Femur (tissue), 1 donor: ENCODE results near the gene DUS3L.

ENCODE experiments used
- DNase-seq: peaks from one replicate; pipeline ENCODE4 v3.0.0-alpha.2; 2017

DUS3L gene, protein sequence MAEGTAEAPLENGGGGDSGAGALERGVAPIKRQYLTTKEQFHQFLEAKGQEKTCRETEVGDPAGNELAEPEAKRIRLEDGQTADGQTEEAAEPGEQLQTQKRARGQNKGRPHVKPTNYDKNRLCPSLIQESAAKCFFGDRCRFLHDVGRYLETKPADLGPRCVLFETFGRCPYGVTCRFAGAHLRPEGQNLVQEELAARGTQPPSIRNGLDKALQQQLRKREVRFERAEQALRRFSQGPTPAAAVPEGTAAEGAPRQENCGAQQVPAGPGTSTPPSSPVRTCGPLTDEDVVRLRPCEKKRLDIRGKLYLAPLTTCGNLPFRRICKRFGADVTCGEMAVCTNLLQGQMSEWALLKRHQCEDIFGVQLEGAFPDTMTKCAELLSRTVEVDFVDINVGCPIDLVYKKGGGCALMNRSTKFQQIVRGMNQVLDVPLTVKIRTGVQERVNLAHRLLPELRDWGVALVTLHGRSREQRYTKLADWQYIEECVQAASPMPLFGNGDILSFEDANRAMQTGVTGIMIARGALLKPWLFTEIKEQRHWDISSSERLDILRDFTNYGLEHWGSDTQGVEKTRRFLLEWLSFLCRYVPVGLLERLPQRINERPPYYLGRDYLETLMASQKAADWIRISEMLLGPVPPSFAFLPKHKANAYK

DNA sequence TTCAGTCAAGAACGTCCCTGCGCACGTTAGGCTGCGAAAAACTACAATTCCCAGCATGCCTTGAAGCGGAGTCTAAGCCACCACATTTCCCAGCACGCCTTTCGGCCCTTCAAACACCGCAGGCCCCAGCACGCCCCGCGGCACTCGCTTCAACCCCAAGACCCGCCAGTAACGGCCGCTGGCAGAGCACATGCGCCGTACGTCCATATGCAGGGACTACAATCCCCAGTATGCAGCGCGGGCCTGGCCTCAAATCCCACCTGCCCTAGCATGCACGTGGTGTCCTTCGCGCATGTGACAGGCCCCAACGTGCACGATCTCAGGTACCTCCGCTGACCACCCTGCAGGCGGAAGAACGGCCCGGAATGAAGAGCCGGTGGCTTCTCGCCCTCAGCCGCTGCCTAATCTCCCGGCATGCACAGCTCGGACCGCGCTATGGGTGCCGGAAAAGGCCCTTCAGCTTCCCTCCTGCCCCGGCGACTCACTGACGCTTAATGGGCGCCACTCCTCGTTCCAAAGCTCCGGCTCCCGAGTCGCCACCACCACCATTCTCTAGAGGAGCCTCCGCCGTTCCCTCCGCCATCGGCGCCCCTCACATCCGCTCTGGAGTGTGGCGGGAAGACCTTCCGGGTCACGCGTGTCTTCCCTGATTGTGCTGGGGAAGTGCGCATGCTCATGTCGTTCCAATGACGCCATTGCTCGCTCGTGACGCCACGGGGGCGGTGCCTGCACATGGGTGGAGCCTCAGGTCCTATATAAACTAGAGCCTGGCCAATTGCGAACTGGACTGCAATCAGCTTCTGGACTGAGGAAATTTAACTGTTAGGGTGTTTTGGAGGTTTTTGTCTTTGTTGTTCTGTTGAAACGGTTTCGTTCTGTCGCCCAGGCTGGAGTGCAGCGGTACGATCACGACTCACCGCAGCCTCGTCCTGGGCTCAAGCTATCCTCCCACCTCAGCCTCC lies at the start of gene DUS3L:
Gene DUS3L (minus strand): TSS at position 605 of the 962 bp plus-strand sequence. CDS start 22 bp downstream, at position 583.
- DNase-seq = peak; percentile 98

DNA sequence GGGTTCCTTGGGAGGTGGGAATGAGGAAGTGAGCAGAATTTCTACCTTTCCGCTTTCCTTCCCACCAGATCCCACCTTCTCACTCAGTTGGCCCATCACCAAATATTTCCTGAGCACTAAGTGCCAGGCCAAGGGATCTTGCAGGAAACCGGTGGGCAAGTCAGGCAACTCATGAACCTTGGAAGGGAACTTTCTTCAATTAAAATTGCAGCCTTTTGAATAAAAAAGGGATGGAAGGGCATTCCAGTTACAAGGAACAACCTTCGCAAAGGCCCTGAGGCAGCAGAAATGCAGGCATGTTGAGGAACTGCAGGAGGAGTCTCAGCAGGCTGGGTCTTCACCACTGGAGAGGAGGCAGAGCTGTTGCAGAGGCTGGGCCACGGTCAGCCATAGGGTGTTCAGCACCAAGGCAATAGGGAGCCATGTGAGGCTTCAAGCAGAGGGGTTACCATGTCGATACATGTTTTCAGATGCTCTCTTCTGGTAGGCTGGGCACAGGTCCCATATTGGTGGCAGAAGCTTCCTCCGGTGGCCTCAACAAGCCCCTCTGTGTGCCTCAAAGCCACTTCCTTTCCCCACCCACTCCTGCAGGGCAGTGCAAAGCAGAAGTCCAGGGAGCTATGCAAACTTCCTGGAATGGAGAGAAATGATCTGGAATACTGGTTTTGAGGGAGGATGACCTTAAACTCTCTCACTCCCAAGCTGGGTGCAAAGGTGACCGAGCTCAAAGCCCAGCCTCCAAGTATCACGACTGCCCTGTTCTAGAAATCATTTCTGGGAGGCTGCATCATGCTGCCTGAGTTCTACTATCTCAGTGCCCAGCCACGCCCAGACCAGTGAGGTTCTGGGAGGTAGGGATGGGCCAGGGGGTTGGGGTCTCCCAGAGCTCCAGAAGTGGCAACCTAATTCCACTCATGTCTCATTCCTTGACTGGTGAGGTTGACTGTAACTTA lies 48.4 kb upstream of the DUS3L start, which contains the start of gene FUT6:
Gene FUT6 (minus strand): TSS at position 638 of the 953 bp plus-strand sequence. CDS start 7,135 bp downstream, outside the sequence.
- DNase-seq = no peak

DNA sequence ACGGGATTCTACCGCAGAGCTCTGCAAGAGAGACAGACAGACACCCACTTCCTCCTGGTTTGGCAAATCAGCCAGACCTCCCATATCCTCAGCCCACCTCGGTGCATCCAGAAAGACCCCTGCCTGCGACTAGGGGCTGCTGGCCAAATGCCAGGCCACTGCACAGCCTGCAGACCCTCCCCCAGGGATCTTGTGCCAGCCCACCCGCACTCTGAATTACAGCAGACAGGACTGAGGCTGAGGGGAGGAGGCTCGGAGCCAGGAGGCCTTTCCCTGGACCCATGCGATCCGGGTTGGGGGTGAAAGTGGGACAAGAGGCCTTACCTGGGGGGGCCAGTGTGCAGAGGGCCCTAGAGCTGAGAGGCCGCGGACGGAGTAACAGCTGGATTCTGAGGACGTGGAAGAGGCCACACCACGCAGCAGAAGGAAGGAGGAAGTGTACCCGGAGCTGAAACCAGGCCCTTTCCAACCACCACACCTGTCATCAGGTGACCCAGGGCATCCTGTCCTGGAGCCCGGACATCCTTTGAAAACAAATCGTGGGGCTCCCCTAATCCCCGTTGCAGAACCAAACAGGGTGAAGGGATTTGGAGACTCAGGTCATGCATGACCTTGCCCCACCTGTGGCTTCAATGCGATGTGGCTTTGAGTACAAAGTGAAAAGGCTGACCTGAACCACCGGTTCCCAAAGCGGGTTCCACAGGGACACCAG lies 47.5 kb upstream of the DUS3L start:
- no peak for DNase-seq

DNA sequence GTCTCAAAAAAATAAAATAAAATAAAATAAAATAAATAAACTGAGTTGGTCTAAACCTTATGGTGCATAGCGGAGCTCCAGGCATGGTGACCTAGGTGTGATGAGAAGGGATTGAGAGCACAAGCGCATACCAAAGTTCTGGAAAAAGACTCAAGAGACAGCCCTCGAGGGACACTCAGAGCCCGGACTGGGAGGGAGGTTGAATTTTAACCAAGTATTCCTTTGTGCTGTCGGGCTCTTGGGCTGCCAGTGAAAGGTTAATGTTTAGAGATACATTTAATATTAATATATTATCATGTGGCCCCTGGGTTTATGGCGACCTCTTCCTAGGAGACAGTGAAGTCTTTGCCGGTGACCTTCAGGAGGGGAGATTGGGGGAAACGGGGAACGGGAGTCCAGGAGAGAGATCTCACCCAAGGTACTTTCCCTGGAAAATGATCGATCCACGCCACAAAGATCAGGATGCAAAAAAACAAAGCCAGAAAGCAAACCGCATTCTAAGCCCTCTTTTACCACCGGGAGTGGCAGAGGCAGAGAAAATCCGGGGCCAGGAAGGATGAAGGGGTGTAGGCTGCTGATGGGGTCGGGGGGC lies 46.9 kb upstream of the DUS3L start:
- no peak for DNase-seq

DNA sequence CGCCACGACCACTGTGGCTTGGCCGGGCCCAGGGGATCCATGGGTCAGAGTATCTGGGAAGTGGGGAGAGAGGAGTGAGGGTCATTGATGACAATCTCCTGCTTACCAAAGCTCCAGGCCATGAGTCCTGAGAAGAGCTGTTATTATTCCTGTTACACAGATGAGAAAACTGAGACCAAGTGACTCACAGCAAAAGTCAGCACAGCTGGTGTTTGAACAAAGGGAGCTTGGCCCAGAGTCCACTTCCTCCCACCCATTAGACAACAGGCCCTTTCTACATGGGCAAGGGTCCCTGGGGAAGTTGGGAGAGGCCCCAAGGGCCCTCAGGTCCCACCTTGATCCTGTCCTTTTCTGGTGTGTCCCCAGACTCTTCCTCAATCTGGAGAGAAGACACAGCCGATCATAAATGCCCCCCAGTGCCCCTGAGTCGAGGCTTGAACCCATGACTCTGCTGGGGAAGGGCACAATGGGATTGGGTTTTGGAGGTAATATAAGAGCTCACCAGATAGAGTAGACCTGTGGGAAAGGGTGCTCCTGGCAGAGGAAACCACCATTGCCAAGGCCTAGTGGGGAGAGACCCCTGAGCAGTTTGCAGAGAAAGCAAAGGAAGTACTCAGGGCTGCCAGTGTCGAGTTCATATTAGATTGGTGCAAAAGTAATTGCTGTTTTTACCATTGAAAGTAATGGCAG lies 41.7 kb upstream of the DUS3L start:
- no peak for DNase-seq

DNA sequence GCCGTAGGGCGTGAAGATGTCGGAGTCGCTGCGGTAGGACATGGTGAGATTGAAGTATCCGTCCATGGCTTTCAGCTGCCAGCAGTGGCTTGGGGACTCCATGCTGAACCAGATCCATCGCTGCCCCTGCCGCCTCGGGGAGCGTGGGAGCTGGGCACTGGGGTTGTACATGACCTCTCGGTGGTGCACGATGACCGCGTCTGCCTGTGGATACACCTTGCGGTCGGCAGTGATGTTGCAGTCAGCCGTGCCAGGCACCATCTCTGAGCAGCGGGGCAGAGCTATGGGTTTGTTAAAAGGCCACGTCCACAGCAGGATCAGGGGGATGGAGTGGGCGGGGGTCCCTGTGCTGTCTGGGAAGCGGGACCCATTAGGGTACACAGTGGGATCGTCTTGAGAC lies 41.1 kb upstream of the DUS3L start:
- no peak for DNase-seq

DNA sequence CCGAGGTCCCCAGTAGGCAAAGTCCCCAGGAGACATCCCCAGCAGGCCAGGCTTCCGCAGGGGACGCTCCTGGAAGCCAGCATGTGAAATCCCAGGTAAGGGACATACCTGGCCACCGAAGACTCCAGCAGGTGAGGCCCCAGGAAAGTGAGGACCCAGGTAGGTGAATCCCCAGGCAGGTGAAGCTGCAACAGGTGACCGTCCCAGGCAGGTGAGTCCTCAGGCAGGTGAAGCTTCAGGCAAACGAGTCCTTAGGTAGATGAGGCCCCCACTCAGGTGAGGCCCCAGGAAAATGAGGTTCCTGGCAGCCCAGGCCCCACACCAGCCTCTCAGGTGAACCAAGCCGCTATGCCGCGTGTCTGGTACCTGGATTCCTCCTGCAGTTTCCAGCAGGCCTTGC lies 40.2 kb upstream of the DUS3L start:
- no peak for DNase-seq

DNA sequence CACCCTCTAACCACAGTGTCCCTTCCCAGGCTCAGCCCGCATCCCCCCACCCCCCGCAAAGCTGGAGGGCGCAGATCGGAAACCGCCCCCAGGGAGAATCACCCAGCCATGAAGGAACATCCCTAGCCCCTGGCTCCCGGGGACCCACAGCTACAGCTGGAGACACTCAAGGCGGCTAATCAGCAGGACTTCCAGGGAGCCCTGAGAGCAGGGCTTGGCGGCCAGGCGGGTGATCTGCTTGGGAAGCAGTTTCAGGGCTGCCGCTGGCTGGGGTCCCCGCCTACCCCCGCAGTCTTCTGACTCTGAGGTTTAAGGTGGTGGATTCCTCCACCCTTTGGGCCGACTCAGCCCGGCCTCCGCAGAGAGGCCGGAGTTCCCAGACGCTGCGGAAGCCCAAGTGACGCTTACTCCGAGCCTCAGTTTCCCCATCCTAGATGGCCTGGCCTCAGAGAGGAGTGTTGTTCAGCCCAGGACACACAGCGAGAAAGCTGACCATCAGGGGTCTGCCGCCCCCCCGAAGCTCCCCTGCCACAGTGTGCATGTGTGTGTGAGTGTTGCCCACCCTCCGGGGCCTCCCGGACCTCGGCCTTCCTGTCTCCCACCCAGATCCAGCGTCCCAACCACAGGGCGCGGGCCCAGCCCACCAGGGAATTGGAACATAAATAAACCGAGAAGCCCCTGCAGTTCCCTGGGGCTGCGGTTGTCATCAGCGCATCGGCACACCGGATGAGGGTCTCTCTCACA lies 38.8 kb upstream of the DUS3L start:
- no peak for DNase-seq

DNA sequence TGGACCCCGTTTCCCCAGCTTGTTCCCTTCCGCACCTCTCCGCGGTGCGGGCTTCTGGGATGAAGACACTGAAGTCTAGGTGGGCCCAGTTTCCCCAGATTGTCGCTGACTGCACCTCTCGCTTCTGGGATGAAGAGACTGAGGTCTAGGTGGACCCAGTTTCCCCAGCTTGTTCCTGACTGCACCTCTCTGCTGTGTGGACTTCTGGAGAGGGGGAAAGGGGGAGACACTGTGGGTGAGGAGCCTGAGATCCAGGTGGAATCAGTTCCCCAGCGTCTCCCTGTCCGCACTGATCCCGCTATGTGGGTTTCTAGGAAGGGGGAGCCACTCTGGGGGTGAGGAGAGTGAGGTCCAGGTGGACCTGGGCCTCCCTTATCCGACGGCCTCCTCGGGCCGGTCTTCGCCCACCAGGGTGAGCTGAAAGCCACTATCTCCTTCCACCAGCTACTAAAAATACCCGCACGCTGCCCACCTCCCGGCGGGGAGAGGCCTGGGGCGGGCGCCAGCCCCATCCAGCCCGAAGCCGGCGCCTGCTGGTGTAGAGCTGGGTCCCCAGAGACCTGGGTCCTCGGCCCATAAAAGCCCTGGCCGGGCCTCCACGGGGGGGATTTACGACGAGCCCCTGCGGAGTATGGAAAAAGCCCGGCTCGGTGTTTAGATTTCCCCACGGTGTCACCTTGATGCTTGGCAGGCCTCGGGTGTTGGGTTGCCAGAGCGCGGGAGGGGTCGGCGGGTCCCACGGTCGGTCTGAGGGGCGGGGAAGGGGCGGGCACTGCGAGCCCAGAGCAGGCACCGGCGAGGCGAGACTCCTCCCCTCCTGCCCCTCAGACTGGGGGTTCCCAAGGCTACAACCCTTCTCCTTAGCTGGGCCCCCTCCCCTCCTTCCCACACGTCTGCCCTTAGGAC lies 38.0 kb upstream of the DUS3L start:
- peak; percentile 71 for DNase-seq

DNA sequence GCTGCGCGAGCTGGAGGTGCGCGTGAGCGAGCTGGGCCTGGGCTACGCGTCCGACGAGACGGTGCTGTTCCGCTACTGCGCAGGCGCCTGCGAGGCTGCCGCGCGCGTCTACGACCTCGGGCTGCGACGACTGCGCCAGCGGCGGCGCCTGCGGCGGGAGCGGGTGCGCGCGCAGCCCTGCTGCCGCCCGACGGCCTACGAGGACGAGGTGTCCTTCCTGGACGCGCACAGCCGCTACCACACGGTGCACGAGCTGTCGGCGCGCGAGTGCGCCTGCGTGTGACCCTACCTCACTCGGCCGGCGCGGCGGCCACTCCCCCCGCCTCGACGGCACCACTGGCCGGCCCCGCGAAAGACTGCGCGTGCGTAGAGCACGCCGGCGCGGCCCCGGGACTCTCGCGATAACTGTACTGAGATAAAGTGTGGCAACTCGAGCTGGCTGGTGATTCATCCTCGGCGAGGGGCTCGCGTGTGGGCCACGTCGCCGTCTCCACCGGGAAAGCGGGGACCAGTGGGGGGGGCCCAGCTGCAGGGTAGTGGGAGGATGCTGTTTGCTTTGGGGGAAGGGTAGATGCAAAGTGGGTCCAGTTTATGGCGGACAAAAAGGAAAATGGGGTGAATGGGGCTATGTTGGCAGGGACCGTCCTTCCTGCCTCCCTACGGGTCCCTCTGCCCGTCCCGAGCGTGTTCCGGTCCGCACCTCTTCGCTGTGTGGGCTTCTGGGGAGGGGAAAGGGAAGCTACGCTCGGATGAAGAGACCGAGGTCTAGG lies 37.1 kb upstream of the DUS3L start:
- peak; percentile 97 for DNase-seq

DNA sequence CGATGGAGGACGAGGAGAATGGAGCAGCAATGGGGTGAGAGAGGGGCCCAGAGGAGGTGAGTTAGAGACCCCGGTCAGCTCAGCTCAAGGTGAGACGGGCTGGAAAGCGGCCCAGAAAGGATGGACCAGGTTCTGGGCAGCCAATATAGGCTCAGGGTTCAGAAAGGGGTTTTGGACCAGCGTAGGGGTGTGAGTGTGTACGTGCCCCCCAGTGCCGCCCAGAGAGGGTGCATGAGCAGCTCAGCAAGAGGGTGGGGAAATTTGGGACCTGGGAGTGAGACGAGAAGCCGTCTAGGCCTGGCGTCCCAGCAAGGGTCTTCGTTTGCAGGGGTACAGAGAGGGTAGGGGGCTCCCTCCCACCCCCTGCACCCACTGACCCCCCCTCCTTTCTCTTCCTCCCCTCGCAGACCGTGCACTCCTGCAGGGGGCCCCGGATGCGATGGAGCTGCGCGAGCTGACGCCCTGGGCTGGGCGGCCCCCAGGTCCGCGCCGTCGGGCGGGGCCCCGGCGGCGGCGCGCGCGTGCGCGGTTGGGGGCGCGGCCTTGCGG lies 36.5 kb upstream of the DUS3L start:
- no peak for DNase-seq

DNA sequence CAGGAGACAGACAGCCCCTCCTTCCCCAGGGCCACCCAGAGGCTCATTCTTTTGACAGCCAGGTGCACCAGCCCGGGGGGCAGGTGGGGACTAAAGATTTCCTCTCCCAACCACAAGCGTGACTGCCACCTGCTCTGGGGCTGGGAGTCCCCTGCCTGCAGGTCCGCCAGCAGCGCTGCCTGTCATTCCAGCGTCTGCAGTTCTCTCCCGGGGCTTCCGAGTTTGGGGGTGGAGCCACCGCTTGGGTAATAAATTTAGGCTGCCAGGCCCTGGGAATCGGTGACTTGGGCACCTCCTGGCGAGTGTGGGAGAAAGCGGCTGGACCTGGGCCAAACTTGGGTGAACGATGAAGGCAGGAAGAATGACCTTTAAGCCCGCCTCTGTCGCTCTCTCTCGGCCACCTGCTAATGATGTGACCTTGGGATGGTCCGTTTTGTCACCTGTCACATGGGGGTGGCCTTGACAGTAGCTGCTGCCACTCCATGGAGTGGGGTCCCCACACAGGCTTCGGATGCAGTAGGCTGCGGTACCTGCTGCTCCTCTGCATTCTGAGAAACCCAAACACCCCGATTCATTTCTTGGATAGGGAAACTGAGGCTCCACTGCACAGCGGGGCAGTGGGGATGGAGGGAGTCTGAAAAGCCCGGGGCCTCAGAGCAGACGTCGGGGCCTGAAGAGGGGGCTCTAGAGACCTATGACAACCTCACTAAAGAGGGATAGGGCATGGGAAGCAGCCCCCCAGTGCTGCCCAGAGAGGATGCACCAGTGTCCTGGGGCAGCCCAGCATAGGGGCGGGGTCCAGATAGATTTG lies 35.8 kb upstream of the DUS3L start:
- DNase-seq = peak; percentile 65

DNA sequence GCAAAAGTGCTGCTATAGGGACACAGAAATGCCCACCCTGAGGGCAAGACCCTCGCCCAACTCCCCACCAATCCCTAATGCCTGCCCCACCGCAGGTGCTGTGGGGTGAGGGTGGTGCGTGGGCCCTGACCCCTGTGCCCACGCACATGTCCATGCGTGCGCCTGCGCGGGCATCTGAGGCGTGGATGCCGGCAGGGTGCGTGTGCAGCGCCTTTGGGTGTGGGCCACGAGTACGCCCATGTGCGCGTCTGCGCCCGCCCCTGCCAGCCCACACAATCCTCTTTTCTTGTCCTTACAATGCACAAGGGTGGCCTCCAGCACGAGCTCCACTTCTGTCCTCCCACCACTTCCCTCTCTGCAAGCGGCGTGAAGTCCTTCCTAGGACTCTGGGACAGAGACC lies 34.2 kb upstream of the DUS3L start:
- no peak for DNase-seq

DNA sequence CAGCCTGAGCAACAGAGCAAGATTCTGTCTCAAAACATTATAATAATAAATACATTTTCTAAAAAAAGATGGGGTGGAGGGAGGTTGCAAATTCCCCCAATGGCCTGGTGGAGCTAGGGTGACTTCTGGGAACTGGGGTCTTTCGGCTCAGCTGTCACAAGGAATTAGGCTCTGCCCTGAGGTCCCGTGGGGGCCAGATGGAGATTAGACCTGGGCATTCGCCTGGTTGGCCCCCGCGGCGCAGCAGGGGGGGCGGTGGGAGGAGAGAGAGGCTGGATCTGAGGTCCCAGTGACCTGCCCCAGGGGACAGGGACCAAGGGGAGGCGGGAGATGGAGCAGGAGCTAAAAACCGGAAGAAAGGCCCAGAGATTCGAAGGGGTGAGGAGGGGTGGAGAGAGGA lies 33.8 kb upstream of the DUS3L start:
- DNase-seq = no peak

DNA sequence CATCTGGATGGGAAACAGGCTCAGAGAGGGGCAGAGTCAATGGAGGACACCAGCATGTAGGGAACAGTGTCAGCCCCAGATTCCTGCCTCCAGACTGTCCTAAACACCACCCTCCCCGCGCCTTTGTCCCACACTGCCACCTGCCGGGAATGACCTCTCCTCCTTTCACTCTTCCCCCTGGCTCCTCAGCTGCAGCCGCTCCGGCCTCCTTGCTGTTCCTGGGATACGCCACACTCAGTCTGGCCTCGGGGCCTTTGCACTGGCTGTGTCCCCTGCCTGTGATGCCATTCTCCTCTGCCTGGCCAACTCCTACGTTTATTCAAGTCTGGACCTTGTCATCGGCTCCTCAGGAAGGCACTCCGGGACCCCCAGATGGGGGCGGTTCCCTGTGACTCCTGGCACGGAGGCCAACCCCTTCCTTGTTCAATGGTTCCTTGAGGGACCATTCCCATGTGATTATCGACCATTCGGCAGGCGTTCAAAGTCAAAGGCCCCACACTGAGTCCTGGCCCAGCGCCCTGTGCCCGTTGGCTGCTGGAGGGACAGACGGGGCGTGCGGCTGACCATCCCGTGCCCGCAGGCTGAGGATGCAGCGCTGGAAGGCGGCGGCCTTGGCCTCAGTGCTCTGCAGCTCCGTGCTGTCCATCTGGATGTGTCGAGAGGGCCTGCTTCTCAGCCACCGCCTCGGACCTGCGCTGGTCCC lies 32.8 kb upstream of the DUS3L start:
- DNase-seq = no peak
